ENCODE measurements around the gene COPS7A. TPM values are rescaled to one million over a fixed set of nuclear protein-coding genes. Genes with fewer than 3 reads are reported as not detected.

The COPS7A gene
- total and polyA plus RNA-seq, 2 experiments from 2014 or later: 37.7 to 51.9 TPM

GRCh38 chr12:6745741-6746525 lies 22.1 kb downstream of the COPS7A start:
- H3K36me3 Mint-ChIP-seq (ENCODE audit: low read depth): peaks cover 56% of the 10 kb centered on the region
- no peaks in the 10 kb centered on the region for H3K9me3 Mint-ChIP-seq
- no peak for DNase-seq (ENCODE audit: low spot score)
- peaks cover 11% of the 10 kb centered on the region for H3K27me3 Mint-ChIP-seq (ENCODE audit: insufficient read depth, low read depth, poor library complexity)
- Histone ChIP-seq H3K27ac (ENCODE audit: low read depth) (0 out of 2 replicates have a peak overlapping the region, but pooled peaks have one; percentile 39), H3K4me3 (no peak overlapping the region), H3K4me2 (no peak overlapping the region), H4K20me1 (replicated peaks; ENCODE audit: insufficient read depth) (peaks cover 5% of the 10 kb centered on the region; the same call in 1 of the 2 replicates), H3K9me2 (ENCODE audit: insufficient read depth) (no peaks in the 10 kb centered on the region), H3F3A (replicated peaks; ENCODE audit: low read depth) (0 out of 2 replicates have a peak, but pooled peaks cover 5% of the 10 kb centered on the region), H3K36me3 (ENCODE audit: insufficient read depth) (peaks cover 25% of the 10 kb centered on the region), H3K4me1 (ENCODE audit: insufficient read depth) (no peaks in the 10 kb centered on the region), H3K27me3 (ENCODE audit: insufficient read depth) (no peaks in the 10 kb centered on the region), H3K79me2 (replicated peaks; ENCODE audit: insufficient read depth) (peaks cover 5% of the 10 kb centered on the region), H2AFZ (no peak overlapping the region)
- H3K4me1 Mint-ChIP-seq: peaks cover 4% of the 10 kb centered on the region; the same call in 1 of the 3 replicates
- peak overlapping the region; percentile 81 for H3K27ac Mint-ChIP-seq
- no peak for ATAC-seq
- TF ChIP-seq ZNF462 (CRISPR knock-in tag; IDR thresholded peaks at IDR 0.05) (no peak), POLR2AphosphoS5 (IDR thresholded peaks at IDR 0.05; ENCODE audit: low read depth) (0 out of 2 replicates have a peak, but pooled peaks have one; percentile 32)
- no peak overlapping the region for H3K4me3 Mint-ChIP-seq

GRCh38 chr12:6747216-6747615 lies 23.4 kb downstream of the COPS7A start:
- peaks cover 35% of the 10 kb centered on the region for H3K36me3 ChIP-seq (ENCODE audit: insufficient read depth)
- Mint-ChIP-seq H3K9me3 (no peaks in the 10 kb centered on the region), H3K36me3 (ENCODE audit: low read depth) (peaks cover 68% of the 10 kb centered on the region), H3K4me3 (no peak overlapping the region), H3K4me1 (peaks cover 9% of the 10 kb centered on the region), H3K27me3 (ENCODE audit: insufficient read depth, low read depth, poor library complexity) (peaks cover 13% of the 10 kb centered on the region), H3K27ac (no peak overlapping the region)
- H3K27me3 ChIP-seq (ENCODE audit: insufficient read depth): no peaks in the 10 kb centered on the region
- H4K20me1 ChIP-seq (replicated peaks; ENCODE audit: insufficient read depth): peaks cover 14% of the 10 kb centered on the region; the same call in 1 of the 2 replicates
- ATAC-seq (no peak), DNase-seq (ENCODE audit: low spot score) (no peak)
- H3K4me3 ChIP-seq: no peak overlapping the region
- peaks cover 18% of the 10 kb centered on the region for H3K79me2 ChIP-seq (replicated peaks; ENCODE audit: insufficient read depth)
- no peak overlapping the region for H3K4me2 ChIP-seq
- no peak overlapping the region for H3K27ac ChIP-seq (ENCODE audit: low read depth)
- H3K9me2 ChIP-seq (ENCODE audit: insufficient read depth): no peaks in the 10 kb centered on the region
- H2AFZ ChIP-seq: no peak overlapping the region
- peaks cover 7% of the 10 kb centered on the region; the same call in 1 of the 2 replicates for H3K4me1 ChIP-seq (ENCODE audit: insufficient read depth)
- H3F3A ChIP-seq (replicated peaks; ENCODE audit: low read depth): 0 out of 2 replicates have a peak, but pooled peaks cover 9% of the 10 kb centered on the region
- TF ChIP-seq NANOG (IDR thresholded peaks at IDR 0.05; ENCODE audit: borderline replicate concordance) (no peak), ZNF331 (CRISPR knock-in tag; IDR thresholded peaks at IDR 0.05; ENCODE audit: low read depth) (no peak), JUNB (IDR thresholded peaks at IDR 0.05; ENCODE audit: unreplicated experiment) (no peak), CTCF (conservative IDR thresholded peaks at IDR 0.05; ENCODE audit: low read depth in 2 of 2) (no peak), POLR2AphosphoS5 (IDR thresholded peaks at IDR 0.05; ENCODE audit: low read depth) (no peak), EZH2 (IDR thresholded peaks at IDR 0.05; ENCODE audit: low read depth, unreplicated experiment) (no peak), ZNF114 (CRISPR knock-in tag; IDR thresholded peaks at IDR 0.05) (no peak), EZH2phosphoT487 (IDR thresholded peaks at IDR 0.05; ENCODE audit: unreplicated experiment) (no peak), CREB1 (CRISPR knock-in tag; IDR thresholded peaks at IDR 0.05; ENCODE audit: low read depth) (no peak)
- TF ChIP-seq, protein P1, sequence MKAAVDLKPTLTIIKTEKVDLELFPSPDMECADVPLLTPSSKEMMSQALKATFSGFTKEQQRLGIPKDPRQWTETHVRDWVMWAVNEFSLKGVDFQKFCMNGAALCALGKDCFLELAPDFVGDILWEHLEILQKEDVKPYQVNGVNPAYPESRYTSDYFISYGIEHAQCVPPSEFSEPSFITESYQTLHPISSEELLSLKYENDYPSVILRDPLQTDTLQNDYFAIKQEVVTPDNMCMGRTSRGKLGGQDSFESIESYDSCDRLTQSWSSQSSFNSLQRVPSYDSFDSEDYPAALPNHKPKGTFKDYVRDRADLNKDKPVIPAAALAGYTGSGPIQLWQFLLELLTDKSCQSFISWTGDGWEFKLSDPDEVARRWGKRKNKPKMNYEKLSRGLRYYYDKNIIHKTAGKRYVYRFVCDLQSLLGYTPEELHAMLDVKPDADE (IDR thresholded peaks at IDR 0.05): no peak
